SK-N-SH (cell line): Measurements from ENCODE around the gene IMMT. TPM values are rescaled to one million over a fixed set of nuclear protein-coding genes. Genes with fewer than 3 reads are reported as not detected.

Source experiments
- CTCF ChIA-PET: fragments of 300-600, 350-600 bp; formaldehyde crosslinking; extraction: SDS; loops from one replicate; lab custom pipeline; 2021; lab: Yijun Ruan, JAX
- POLR2A ChIA-PET: fragments of 350-600 bp; sonication (Branson Sonifier 250); formaldehyde crosslinking; extraction: SDS; loops from one replicate; lab custom pipeline; 2020; ENCODE audit warnings: antibody characterized with exemption, inconsistent platforms; lab: Yijun Ruan, JAX
- DNase-seq: peaks from one replicate; pipeline ENCODE4 v3.0.0; 2012
- H2AFZ ChIP-seq: fragments of 200-600 bp; sonication (generic); 2 replicates; pipeline ENCODE4 v1.8.1; 2016; ENCODE audit warnings: antibody characterized with exemption, mild to moderate bottlenecking, low read depth
- H3F3A ChIP-seq: fragments of 200-600 bp; sonication (generic); replicated peaks from 2 replicates; pipeline ENCODE3; 2016; ENCODE audit warnings: antibody characterized with exemption, mild to moderate bottlenecking; ENCODE audit not compliant: insufficient read depth
- H3K27ac ChIP-seq, 2 experiments: fragments of 200-500 bp in 1 of 2; fragments of 200-600 bp in 1 of 2; sonication (Bioruptor generic) in 1 of 2; sonication (generic), shearing (Covaris generic) in 1 of 2; 2 replicates each; pipeline versions ENCODE4 v1.5.1 to v1.6.1; 2014 to 2016; ENCODE audit warnings: low read depth in 2 of 2, inconsistent platforms in 1 of 2, low read length in 1 of 2, mild to moderate bottlenecking in 1 of 2, mixed read lengths in 1 of 2
- H3K27me3 ChIP-seq: fragments of 200-600 bp; sonication (generic), shearing (Covaris generic); 2 replicates; pipeline ENCODE4 v1.6.1; 2016; ENCODE audit warnings: mixed run types; ENCODE audit not compliant: insufficient read depth
- H3K36me3 ChIP-seq, 2 experiments: fragments of 200-500 bp in 1 of 2; fragments of 200-600 bp in 1 of 2; sonication (Bioruptor generic) in 1 of 2; sonication (generic) in 1 of 2; replicated peaks in 1 of 2; 2 replicates each; pipeline versions ENCODE3 to v1.5.1; 2014 to 2016; ENCODE audit warnings: low read length in 1 of 2, mild to moderate bottlenecking in 1 of 2; ENCODE audit not compliant: insufficient read depth in 2 of 2, control insufficient read depth in 1 of 2
- H3K4me1 ChIP-seq, 2 experiments: fragments of 200-500 bp in 1 of 2; fragments of 200-600 bp in 1 of 2; sonication (Bioruptor generic) in 1 of 2; sonication (generic), shearing (Covaris generic) in 1 of 2; 2 replicates each; pipeline versions ENCODE4 v1.5.1 to v1.6.1; 2014 to 2016; ENCODE audit warnings: low read depth in 1 of 2, low read length in 1 of 2, mixed run types in 1 of 2; ENCODE audit not compliant: insufficient read depth in 2 of 2, control insufficient read depth in 1 of 2
- H3K4me2 ChIP-seq: fragments of 200-600 bp; sonication (generic), shearing (Covaris generic); 2 replicates; pipeline ENCODE4 v1.6.1; 2017; ENCODE audit warnings: mixed run types
- H3K4me3 ChIP-seq, 2 experiments: fragments of 200-500 bp in 1 of 2; fragments of 200-600 bp in 1 of 2; sonication (Bioruptor generic) in 1 of 2; sonication (generic), shearing (Covaris generic) in 1 of 2; 2 replicates each; pipeline versions ENCODE4 v1.5.1 to v1.8.1; 2014 to 2016; ENCODE audit warnings: low read depth in 2 of 2, inconsistent platforms in 1 of 2, low read length in 1 of 2, mild to moderate bottlenecking in 1 of 2, mixed read lengths in 1 of 2, moderate library complexity in 1 of 2
- H3K79me2 ChIP-seq: fragments of 200-600 bp; sonication (generic); 2 replicates; pipeline ENCODE4 v1.8.1; 2017; ENCODE audit warnings: mild to moderate bottlenecking; ENCODE audit not compliant: insufficient read depth
- H3K9ac ChIP-seq: fragments of 200-600 bp; sonication (generic); 2 replicates; pipeline ENCODE4 v1.6.1; 2017; ENCODE audit warnings: mixed run types
- H3K9me2 ChIP-seq: fragments of 200-600 bp; sonication (generic); 2 replicates; pipeline ENCODE4 v1.6.1; 2017; ENCODE audit warnings: mixed run types
- H3K9me3 ChIP-seq: fragments of 200-600 bp; sonication (generic); 2 replicates; pipeline ENCODE4 v1.6.1; 2017; ENCODE audit warnings: mixed run types, mild to moderate bottlenecking, moderate library complexity
- H4K20me1 ChIP-seq: fragments of 200-600 bp; sonication (generic); 2 replicates; pipeline ENCODE4 v1.6.1; 2017; ENCODE audit warnings: mild to moderate bottlenecking, mixed run types; ENCODE audit not compliant: insufficient read depth
- CHD2 ChIP-seq: fragments of 150-350 bp; IDR thresholded peaks from 2 replicates; pipeline ENCODE4 v1.6.1; 2018; ENCODE audit warnings: low read length; ENCODE audit not compliant: partially characterized antibody
- EP300 ChIP-seq, 2 experiments: IDR thresholded peaks; 2 replicates each; pipeline versions ENCODE4 v1.4.0 to v1.6.1; 2012; ENCODE audit warnings: borderline replicate concordance in 1 of 2, low read depth in 1 of 2, low read length in 1 of 2
- FOXJ3 ChIP-seq: sonication (generic); formaldehyde crosslinking; IDR thresholded peaks from 2 replicates; pipeline ENCODE4 v1.5.1; 2020; ENCODE audit warnings: mild to moderate bottlenecking, missing genetic modification reagents
- FOXM1 ChIP-seq: IDR thresholded peaks from 2 replicates; pipeline ENCODE4 v1.4.0; 2012; ENCODE audit warnings: low read depth, mild to moderate bottlenecking
- MEF2A ChIP-seq: IDR thresholded peaks from 2 replicates; pipeline ENCODE4 v1.4.0; 2012; ENCODE audit warnings: low read depth, borderline replicate concordance
- MXI1 ChIP-seq: IDR thresholded peaks from 2 replicates; pipeline ENCODE4 v1.6.1; 2012; ENCODE audit warnings: mild to moderate bottlenecking, low read depth, low read length, improper control_type of control experiment
- NFIC ChIP-seq: IDR thresholded peaks from 2 replicates; pipeline ENCODE4 v1.4.0; 2012; ENCODE audit warnings: borderline replicate concordance
- RCOR1 ChIP-seq: fragments of 150-350 bp; IDR thresholded peaks from 2 replicates; pipeline ENCODE4 v1.6.1; 2017; ENCODE audit warnings: antibody characterized with exemption, low read length
- TAF1 ChIP-seq: IDR thresholded peaks from 2 replicates; pipeline ENCODE4 v1.6.1; 2012; ENCODE audit warnings: low read depth, mild to moderate bottlenecking, low read length, moderate library complexity, borderline replicate concordance
- YY1 ChIP-seq: IDR thresholded peaks from 2 replicates; pipeline ENCODE4 v1.4.0; 2012; ENCODE audit warnings: low read depth, mild to moderate bottlenecking
- WGBS: methylation state at CpG from one replicate; pipeline ENCODE4 v1.1.6; 2017; ENCODE audit warnings: low lambda C conversion rate; 5-methylcytosine and 5-hydroxymethylcytosine counted together
- polyA plus RNA-seq, 3 experiments: library from polyadenylated mRNA; depleted of rRNA; stranded (reverse); fragments of >200 nt; gene quantifications; 2 replicates each; pipeline ENCODE4 v1.2.3, GENCODE V29; 2012
- TF ChIP-seq, protein P1 (sequence below): IDR thresholded peaks from 2 replicates; pipeline ENCODE4; 2012
- TF ChIP-seq, protein P2 (sequence below): fragments of 200-600 bp; sonication (generic); IDR thresholded peaks from 2 replicates; pipeline ENCODE4 v1.6.1; 2017; ENCODE audit warnings: antibody characterized with exemption, mild to moderate bottlenecking, moderate library complexity
- TF ChIP-seq, protein P3 (sequence below): IDR thresholded peaks from 2 replicates; pipeline ENCODE4 v1.4.0; 2012; ENCODE audit warnings: low read depth, borderline replicate concordance
- TF ChIP-seq, protein P4 (sequence below): IDR thresholded peaks from 2 replicates; pipeline ENCODE4 v1.4.0; 2012; ENCODE audit warnings: low read depth, borderline replicate concordance
- TF ChIP-seq, protein P5 (sequence below): IDR thresholded peaks from 2 replicates; pipeline ENCODE4 v1.6.1; 2012; ENCODE audit warnings: mild to moderate bottlenecking, low read depth, low read length, moderate library complexity
- TF ChIP-seq, protein P6 (sequence below): fragments of 150-350 bp; IDR thresholded peaks from 2 replicates; pipeline ENCODE4 v1.6.1; 2016; ENCODE audit warnings: mild to moderate bottlenecking, low read depth, low read length

Gene IMMT
- polyA plus RNA-seq, 1 of the 3 experiments (the other 2 are of a cell fraction): 36.3 TPM

DNA sequence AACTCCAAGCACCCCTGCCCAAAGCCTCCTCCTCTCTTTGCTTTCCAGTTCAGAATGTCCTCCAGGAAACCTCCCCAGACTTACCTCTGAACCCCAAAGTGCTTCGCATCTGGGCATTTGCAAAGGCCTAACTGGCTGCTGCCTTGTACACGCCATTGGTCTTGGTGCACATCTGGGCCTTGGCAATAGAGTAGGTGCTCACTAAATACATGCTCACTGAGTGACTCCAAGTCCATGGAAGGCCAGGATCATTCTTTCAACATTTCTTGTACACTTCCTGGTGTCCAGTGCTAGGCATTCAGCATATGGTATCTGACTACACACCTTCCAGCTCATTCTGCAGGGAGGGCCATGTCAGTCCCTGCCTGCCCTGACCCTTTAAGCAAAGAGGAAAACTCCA, 32.4 kb upstream of the IMMT start:
- TF ChIP-seq, protein P1, sequence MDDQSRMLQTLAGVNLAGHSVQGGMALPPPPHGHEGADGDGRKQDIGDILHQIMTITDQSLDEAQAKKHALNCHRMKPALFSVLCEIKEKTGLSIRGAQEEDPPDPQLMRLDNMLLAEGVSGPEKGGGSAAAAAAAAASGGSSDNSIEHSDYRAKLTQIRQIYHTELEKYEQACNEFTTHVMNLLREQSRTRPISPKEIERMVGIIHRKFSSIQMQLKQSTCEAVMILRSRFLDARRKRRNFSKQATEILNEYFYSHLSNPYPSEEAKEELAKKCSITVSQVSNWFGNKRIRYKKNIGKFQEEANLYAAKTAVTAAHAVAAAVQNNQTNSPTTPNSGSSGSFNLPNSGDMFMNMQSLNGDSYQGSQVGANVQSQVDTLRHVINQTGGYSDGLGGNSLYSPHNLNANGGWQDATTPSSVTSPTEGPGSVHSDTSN: no peak
- no peak for TF ChIP-seq NFIC
- TF ChIP-seq RCOR1: no peak
- no peak for TF ChIP-seq CHD2
- TF ChIP-seq MXI1: no peak
- TF ChIP-seq, protein P2, sequence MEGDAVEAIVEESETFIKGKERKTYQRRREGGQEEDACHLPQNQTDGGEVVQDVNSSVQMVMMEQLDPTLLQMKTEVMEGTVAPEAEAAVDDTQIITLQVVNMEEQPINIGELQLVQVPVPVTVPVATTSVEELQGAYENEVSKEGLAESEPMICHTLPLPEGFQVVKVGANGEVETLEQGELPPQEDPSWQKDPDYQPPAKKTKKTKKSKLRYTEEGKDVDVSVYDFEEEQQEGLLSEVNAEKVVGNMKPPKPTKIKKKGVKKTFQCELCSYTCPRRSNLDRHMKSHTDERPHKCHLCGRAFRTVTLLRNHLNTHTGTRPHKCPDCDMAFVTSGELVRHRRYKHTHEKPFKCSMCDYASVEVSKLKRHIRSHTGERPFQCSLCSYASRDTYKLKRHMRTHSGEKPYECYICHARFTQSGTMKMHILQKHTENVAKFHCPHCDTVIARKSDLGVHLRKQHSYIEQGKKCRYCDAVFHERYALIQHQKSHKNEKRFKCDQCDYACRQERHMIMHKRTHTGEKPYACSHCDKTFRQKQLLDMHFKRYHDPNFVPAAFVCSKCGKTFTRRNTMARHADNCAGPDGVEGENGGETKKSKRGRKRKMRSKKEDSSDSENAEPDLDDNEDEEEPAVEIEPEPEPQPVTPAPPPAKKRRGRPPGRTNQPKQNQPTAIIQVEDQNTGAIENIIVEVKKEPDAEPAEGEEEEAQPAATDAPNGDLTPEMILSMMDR: no peak
- no peak for TF ChIP-seq TAF1
- TF ChIP-seq, protein P3, sequence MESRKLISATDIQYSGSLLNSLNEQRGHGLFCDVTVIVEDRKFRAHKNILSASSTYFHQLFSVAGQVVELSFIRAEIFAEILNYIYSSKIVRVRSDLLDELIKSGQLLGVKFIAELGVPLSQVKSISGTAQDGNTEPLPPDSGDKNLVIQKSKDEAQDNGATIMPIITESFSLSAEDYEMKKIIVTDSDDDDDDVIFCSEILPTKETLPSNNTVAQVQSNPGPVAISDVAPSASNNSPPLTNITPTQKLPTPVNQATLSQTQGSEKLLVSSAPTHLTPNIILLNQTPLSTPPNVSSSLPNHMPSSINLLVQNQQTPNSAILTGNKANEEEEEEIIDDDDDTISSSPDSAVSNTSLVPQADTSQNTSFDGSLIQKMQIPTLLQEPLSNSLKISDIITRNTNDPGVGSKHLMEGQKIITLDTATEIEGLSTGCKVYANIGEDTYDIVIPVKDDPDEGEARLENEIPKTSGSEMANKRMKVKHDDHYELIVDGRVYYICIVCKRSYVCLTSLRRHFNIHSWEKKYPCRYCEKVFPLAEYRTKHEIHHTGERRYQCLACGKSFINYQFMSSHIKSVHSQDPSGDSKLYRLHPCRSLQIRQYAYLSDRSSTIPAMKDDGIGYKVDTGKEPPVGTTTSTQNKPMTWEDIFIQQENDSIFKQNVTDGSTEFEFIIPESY: no peak
- TF ChIP-seq, protein P4, sequence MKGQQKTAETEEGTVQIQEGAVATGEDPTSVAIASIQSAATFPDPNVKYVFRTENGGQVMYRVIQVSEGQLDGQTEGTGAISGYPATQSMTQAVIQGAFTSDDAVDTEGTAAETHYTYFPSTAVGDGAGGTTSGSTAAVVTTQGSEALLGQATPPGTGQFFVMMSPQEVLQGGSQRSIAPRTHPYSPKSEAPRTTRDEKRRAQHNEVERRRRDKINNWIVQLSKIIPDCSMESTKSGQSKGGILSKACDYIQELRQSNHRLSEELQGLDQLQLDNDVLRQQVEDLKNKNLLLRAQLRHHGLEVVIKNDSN: no peak
- no peak for TF ChIP-seq FOXM1
- TF ChIP-seq, protein P5, sequence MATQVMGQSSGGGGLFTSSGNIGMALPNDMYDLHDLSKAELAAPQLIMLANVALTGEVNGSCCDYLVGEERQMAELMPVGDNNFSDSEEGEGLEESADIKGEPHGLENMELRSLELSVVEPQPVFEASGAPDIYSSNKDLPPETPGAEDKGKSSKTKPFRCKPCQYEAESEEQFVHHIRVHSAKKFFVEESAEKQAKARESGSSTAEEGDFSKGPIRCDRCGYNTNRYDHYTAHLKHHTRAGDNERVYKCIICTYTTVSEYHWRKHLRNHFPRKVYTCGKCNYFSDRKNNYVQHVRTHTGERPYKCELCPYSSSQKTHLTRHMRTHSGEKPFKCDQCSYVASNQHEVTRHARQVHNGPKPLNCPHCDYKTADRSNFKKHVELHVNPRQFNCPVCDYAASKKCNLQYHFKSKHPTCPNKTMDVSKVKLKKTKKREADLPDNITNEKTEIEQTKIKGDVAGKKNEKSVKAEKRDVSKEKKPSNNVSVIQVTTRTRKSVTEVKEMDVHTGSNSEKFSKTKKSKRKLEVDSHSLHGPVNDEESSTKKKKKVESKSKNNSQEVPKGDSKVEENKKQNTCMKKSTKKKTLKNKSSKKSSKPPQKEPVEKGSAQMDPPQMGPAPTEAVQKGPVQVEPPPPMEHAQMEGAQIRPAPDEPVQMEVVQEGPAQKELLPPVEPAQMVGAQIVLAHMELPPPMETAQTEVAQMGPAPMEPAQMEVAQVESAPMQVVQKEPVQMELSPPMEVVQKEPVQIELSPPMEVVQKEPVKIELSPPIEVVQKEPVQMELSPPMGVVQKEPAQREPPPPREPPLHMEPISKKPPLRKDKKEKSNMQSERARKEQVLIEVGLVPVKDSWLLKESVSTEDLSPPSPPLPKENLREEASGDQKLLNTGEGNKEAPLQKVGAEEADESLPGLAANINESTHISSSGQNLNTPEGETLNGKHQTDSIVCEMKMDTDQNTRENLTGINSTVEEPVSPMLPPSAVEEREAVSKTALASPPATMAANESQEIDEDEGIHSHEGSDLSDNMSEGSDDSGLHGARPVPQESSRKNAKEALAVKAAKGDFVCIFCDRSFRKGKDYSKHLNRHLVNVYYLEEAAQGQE: no peak
- TF ChIP-seq MEF2A: no peak
- TF ChIP-seq YY1: no peak
- TF ChIP-seq FOXJ3 (CRISPR knock-in tag): no peak
- TF ChIP-seq, protein P6, sequence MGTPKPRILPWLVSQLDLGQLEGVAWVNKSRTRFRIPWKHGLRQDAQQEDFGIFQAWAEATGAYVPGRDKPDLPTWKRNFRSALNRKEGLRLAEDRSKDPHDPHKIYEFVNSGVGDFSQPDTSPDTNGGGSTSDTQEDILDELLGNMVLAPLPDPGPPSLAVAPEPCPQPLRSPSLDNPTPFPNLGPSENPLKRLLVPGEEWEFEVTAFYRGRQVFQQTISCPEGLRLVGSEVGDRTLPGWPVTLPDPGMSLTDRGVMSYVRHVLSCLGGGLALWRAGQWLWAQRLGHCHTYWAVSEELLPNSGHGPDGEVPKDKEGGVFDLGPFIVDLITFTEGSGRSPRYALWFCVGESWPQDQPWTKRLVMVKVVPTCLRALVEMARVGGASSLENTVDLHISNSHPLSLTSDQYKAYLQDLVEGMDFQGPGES: no peak
- no peak for TF ChIP-seq EP300 (IDR thresholded peaks at IDR 0.05; ENCODE audit: borderline replicate concordance in 1 of 2, low read depth in 1 of 2, low read length in 1 of 2)
- H2AFZ ChIP-seq: no peak overlapping the region
- H3K9ac ChIP-seq: no peak overlapping the region
- H3K79me2 ChIP-seq: no peaks in the 10 kb centered on the region
- no peaks in the 10 kb centered on the region for H3K9me3 ChIP-seq
- H3F3A ChIP-seq: no peaks in the 10 kb centered on the region
- no peak overlapping the region for H3K4me3 ChIP-seq
- H4K20me1 ChIP-seq: no peaks in the 10 kb centered on the region
- H3K27ac ChIP-seq: no peak overlapping the region
- no peak overlapping the region for H3K4me2 ChIP-seq
- no peaks in the 10 kb centered on the region for H3K27me3 ChIP-seq
- DNase-seq: no peak
- H3K9me2 ChIP-seq: no peaks in the 10 kb centered on the region
- POLR2A ChIA-PET: no interaction called here
- CTCF ChIA-PET: interaction anchor here (0.8 kb wide), 1 partner anchor 141 kb away, joined by 3 read pairs; no protein-coding TSS in a partner anchor
- peaks cover 6 to 17% of the 10 kb centered on the region in 2 experiments; a peak in 2 of 4 replicates for H3K4me1 ChIP-seq
- 58% methylated on average over 2 of the region's 2 CpGs for WGBS
- H3K36me3 ChIP-seq: no peaks in the 10 kb centered on the region
